ENCODE measurements around the gene TNFAIP2. TPM values are rescaled to one million over a fixed set of nuclear protein-coding genes. Genes with fewer than 3 reads are reported as not detected.

TNFAIP2 gene
- total RNA-seq, 2 experiments from 2014 or later, result not detected

DNA sequence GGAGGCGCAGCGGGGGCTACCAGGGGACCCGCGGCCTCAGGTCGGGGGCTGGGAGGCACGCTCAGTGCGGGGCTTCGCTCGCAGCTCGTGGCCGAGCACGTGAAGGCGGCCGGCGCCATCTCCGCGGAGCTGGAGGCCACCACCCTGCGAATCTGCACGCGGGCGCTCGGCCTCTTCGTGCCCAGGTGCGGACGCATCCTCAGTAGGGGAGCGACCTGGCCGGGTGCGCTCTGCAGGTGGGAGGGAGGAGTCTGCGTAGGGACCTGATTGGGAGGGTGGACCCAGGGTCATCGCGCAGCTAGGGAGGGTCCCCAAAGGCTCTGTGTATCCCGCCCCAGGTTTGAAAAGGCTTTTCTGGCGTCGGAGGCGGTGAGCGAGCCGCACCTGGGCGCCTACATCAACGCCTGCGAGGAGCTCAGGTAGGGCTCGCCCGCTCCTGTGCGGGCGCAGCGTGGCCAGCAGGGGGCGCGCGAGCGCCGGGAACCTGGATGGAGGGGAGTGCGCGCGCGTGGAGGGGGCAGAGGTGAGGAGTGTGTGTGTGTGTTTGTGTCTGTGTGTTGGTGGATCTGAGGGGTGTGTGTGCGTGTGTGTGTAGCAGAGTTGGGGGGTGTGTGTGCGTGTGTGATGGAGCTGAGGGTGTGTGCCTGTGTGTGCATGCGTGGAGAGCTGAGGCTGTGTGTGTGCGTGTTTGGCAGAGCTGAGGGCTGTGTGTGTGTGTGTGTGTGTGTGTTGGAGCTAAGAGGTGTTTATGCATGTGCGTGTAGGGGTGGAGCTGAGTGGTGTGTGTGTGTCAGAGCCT, 18.4 kb upstream of the TNFAIP2 start:
- POLR2A ChIA-PET, result interaction anchor here (0.5 to 1.1 kb wide), 3 partner anchors 9 to 35 kb away, joined by 3 to 9 read pairs (median 5); no protein-coding TSS in a partner anchor
- H3K36me3 ChIP-seq (ENCODE audit: insufficient read depth, low read length), result no peaks in the 10 kb centered on the region
- no peaks in the 10 kb centered on the region for H3K9me2 ChIP-seq (ENCODE audit: insufficient read depth, low read length)
- H3K79me2 ChIP-seq (ENCODE audit: insufficient read depth, low read depth, low read length), result no peaks in the 10 kb centered on the region
- no peaks in the 10 kb centered on the region for H3K9me3 ChIP-seq (ENCODE audit: low read length)
- no peaks in the 10 kb centered on the region for H4K20me1 ChIP-seq (ENCODE audit: insufficient read depth, low read length)
- peak overlapping the region; percentile 62 for H3K27ac ChIP-seq (ENCODE audit: low read depth, low read length, poor library complexity, severe bottlenecking)
- peak; percentile 66 for DNase-seq (ENCODE audit: low spot score)
- peak overlapping the region; percentile 13 for H3K4me3 ChIP-seq (ENCODE audit: low read depth, low read length, poor library complexity, severe bottlenecking)
- H2AFZ ChIP-seq (ENCODE audit: low read length), result peak overlapping the region; percentile 50; the same call in 1 of the 2 replicates
- H3K4me1 ChIP-seq (ENCODE audit: insufficient read depth, low read length, poor library complexity, severe bottlenecking), result peaks cover 34% of the 10 kb centered on the region
- TF ChIP-seq CTCF (conservative IDR thresholded peaks at IDR 0.05; ENCODE audit: low read length) (peak; percentile 92), EZH2phosphoT487 (IDR thresholded peaks at IDR 0.05; ENCODE audit: borderline replicate concordance, low read depth, low read length) (no peak)
- H3K4me2 ChIP-seq (ENCODE audit: low read length), result peak overlapping the region; percentile 60
- intact Hi-C loops (cut with micrococcal nuclease; ENCODE audit: unreplicated experiment), result loop anchor here (1.0 kb wide), 4 partner anchors 27 to 187 kb away; no protein-coding TSS in a partner anchor
- CTCF ChIA-PET (ENCODE audit: unreplicated experiment), result interaction anchor here (0.6 to 2.5 kb wide), 11 partner anchors 9 to 190 kb away, joined by 3 to 24 read pairs (median 4); no protein-coding TSS in a partner anchor
- no TSS peak for BruUV-seq (replicated peaks)

GRCh38 chr14:103105580-103106150, 17.6 kb upstream of the TNFAIP2 start:
- CTCF ChIA-PET (ENCODE audit: unreplicated experiment), result interaction anchor here (0.6 to 2.5 kb wide), 9 partner anchors 10 to 189 kb away, joined by 3 to 24 read pairs (median 4); no protein-coding TSS in a partner anchor
- peak overlapping the region; percentile 50; the same call in 1 of the 2 replicates for H2AFZ ChIP-seq (ENCODE audit: low read length)
- H3K9me2 ChIP-seq (ENCODE audit: insufficient read depth, low read length), result no peaks in the 10 kb centered on the region
- DNase-seq (ENCODE audit: low spot score), result peak; percentile 88
- H3K4me3 ChIP-seq (ENCODE audit: low read depth, low read length, poor library complexity, severe bottlenecking), result peak overlapping the region; percentile 13
- TF ChIP-seq EZH2phosphoT487 (IDR thresholded peaks at IDR 0.05; ENCODE audit: borderline replicate concordance, low read depth, low read length), result no peak
- TF ChIP-seq CTCF (conservative IDR thresholded peaks at IDR 0.05; ENCODE audit: low read length), result peak; percentile 72
- intact Hi-C loops (cut with micrococcal nuclease; ENCODE audit: unreplicated experiment), result loop anchor here (1.0 kb wide), 4 partner anchors 27 to 187 kb away; no protein-coding TSS in a partner anchor
- POLR2A ChIA-PET, result interaction anchor here (0.9 to 1.1 kb wide), 2 partner anchors 10 to 35 kb away, joined by 3 to 9 read pairs; no protein-coding TSS in a partner anchor
- H3K79me2 ChIP-seq (ENCODE audit: insufficient read depth, low read depth, low read length), result no peaks in the 10 kb centered on the region
- H4K20me1 ChIP-seq (ENCODE audit: insufficient read depth, low read length), result no peaks in the 10 kb centered on the region
- H3K36me3 ChIP-seq (ENCODE audit: insufficient read depth, low read length), result no peaks in the 10 kb centered on the region
- peak overlapping the region; percentile 62 for H3K27ac ChIP-seq (ENCODE audit: low read depth, low read length, poor library complexity, severe bottlenecking)
- no peaks in the 10 kb centered on the region for H3K9me3 ChIP-seq (ENCODE audit: low read length)
- peaks cover 26% of the 10 kb centered on the region for H3K4me1 ChIP-seq (ENCODE audit: insufficient read depth, low read length, poor library complexity, severe bottlenecking)
- BruUV-seq (replicated peaks), result no TSS peak
- peak overlapping the region; percentile 60 for H3K4me2 ChIP-seq (ENCODE audit: low read length)
